Large intestine (tissue), 3 donors: ENCODE results near the gene PTPRN2. TPM values are rescaled to one million over a fixed set of nuclear protein-coding genes. Genes with fewer than 3 reads are reported as not detected.

Source experiments
- DNase-seq, 2 donors: peaks; one replicate each; pipeline versions ENCODE4 v3.0.0 to v3.0.0-alpha.2; 2013
- H3K27ac ChIP-seq: one replicate; pipeline ENCODE4 v1.5.1; 2013; ENCODE audit warnings: low read length
- H3K27me3 ChIP-seq: 2 replicates; pipeline ENCODE4 v1.6.1; 2013; ENCODE audit warnings: low read length; ENCODE audit not compliant: control insufficient read depth, insufficient read depth
- H3K36me3 ChIP-seq: 2 replicates; pipeline ENCODE4 v1.6.1; 2013; ENCODE audit warnings: low read length; ENCODE audit not compliant: control insufficient read depth, insufficient read depth
- H3K4me1 ChIP-seq: one replicate; pipeline ENCODE4 v1.6.1; 2013; ENCODE audit warnings: low read length; ENCODE audit not compliant: control insufficient read depth, insufficient read depth
- H3K4me3 ChIP-seq: one replicate; pipeline ENCODE4 v1.5.1; 2013; ENCODE audit warnings: low read length
- H3K9me3 ChIP-seq: one replicate; pipeline ENCODE4 v1.6.1; 2013; ENCODE audit warnings: mild to moderate bottlenecking, low read depth, low read length, moderate library complexity; ENCODE audit not compliant: control insufficient read depth
- WGBS: methylation state at CpG from one replicate; pipeline ENCODE4 v1.1.5; 2013; ENCODE audit warnings: low lambda C conversion rate; ENCODE audit not compliant: insufficient coverage; 5-methylcytosine and 5-hydroxymethylcytosine counted together
- polyA plus RNA-seq: library from polyadenylated mRNA; unstranded; fragments of 120-200 nt; gene quantifications from one replicate; pipeline ENCODE4 v1.2.1, GENCODE V29; 2013

Gene PTPRN2
- polyA plus RNA-seq, 1 donor = 13.4 TPM

GRCh38 chr7:157743781-157744525 is 843.7 kb downstream of the PTPRN2 start:
- Histone ChIP-seq H3K4me1 (no peaks in the 10 kb centered on the region), H3K27me3 (no peaks in the 10 kb centered on the region), H3K9me3 (no peaks in the 10 kb centered on the region), H3K4me3 (no peak overlapping the region), H3K27ac (no peak overlapping the region), H3K36me3 (no peaks in the 10 kb centered on the region)
- DNase-seq = no peak
- WGBS = 80% methylated on average over 1 of the region's 29 CpGs

DNA sequence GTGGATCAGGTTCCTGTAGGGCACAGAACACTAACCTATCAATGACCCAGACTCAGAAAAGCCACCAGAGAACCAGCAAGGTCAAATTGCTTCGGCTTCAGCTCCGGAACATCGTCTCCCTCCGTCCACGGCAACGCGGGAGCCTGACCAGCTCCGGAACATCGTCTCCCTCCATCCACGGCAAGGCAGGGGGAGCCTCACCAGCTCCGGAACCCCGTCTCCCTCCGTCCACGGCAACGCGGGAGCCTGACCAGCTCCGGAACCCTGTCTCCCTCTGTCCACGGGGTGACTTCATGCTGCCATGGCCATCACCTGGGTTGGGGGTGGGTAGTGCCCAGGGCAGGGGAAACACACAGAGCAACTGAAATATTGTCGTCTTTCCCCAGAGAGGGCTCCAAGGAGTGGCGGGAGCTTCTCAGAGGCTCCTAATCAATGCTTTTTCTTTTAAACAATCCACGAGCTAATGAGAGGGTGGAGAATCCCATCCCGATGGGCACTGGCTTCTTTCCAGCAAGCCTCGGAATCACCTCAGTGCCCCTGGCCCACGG is 847.3 kb downstream of the PTPRN2 start:
- no CpG with 5 or more reads among the region's 24 CpGs for WGBS
- H3K36me3 ChIP-seq = no peaks in the 10 kb centered on the region
- H3K27ac ChIP-seq = no peak overlapping the region
- no peaks in the 10 kb centered on the region for H3K9me3 ChIP-seq
- H3K27me3 ChIP-seq = no peaks in the 10 kb centered on the region
- H3K4me3 ChIP-seq = no peak overlapping the region
- H3K4me1 ChIP-seq = no peaks in the 10 kb centered on the region
- no peak for DNase-seq

GRCh38 chr7:157739650-157740049 is 848.0 kb downstream of the PTPRN2 start:
- Histone ChIP-seq H3K27me3 (no peaks in the 10 kb centered on the region), H3K36me3 (no peaks in the 10 kb centered on the region), H3K4me1 (no peaks in the 10 kb centered on the region), H3K9me3 (no peaks in the 10 kb centered on the region), H3K27ac (no peak overlapping the region), H3K4me3 (no peak overlapping the region)
- no peak for DNase-seq
- WGBS = no CpG with 5 or more reads among the region's 6 CpGs

DNA sequence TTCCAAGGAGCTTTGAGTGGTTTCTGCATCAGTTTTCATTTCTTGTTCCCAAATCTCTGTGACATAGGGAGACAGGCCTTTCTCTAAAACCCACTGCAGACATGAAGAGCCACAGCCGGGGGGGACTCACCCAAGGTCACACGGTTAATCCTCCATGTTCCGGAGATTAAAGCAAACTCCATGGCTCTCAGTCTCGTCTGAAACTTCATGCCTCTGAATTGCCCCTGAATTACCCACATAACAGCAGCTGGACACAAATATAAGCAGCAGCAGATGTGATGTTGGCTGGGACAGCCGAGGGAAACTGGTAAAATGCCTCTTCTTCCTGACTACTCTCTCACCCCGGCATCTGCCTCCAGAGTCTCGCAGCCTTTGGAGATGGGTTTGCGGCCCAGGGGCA is 848.6 kb downstream of the PTPRN2 start:
- H3K27me3 ChIP-seq = no peaks in the 10 kb centered on the region
- H3K9me3 ChIP-seq = no peaks in the 10 kb centered on the region
- DNase-seq = no peak
- no peaks in the 10 kb centered on the region for H3K36me3 ChIP-seq
- no peak overlapping the region for H3K4me3 ChIP-seq
- no CpG with 5 or more reads among the region's 8 CpGs for WGBS
- H3K27ac ChIP-seq = no peak overlapping the region
- no peaks in the 10 kb centered on the region for H3K4me1 ChIP-seq

DNA sequence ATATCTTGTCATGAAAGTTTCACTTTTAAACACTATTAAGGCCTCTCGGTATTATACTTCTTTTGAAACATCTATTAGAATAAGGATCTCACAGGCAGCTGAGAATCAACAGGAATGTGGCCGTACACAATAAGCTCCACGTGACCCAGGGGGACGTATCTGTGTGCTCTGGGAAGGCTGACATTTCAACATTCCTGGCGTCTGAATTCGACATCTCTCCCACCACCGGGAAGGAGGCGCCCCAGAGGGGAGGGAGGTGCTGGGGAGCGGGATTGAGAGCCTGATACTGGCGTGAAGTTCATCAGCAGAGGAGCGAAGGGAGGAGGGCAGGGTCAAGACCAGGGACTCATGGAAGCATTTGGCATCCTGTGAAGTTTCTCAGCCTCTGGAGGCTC is 849.6 kb downstream of the PTPRN2 start:
- H3K27me3 ChIP-seq = no peaks in the 10 kb centered on the region
- no peaks in the 10 kb centered on the region for H3K9me3 ChIP-seq
- H3K4me1 ChIP-seq = no peaks in the 10 kb centered on the region
- no peaks in the 10 kb centered on the region for H3K36me3 ChIP-seq
- DNase-seq = peak; percentile 5 to 7
- WGBS = no CpG with 5 or more reads among the region's 11 CpGs
- H3K4me3 ChIP-seq = no peak overlapping the region
- H3K27ac ChIP-seq = no peak overlapping the region

DNA sequence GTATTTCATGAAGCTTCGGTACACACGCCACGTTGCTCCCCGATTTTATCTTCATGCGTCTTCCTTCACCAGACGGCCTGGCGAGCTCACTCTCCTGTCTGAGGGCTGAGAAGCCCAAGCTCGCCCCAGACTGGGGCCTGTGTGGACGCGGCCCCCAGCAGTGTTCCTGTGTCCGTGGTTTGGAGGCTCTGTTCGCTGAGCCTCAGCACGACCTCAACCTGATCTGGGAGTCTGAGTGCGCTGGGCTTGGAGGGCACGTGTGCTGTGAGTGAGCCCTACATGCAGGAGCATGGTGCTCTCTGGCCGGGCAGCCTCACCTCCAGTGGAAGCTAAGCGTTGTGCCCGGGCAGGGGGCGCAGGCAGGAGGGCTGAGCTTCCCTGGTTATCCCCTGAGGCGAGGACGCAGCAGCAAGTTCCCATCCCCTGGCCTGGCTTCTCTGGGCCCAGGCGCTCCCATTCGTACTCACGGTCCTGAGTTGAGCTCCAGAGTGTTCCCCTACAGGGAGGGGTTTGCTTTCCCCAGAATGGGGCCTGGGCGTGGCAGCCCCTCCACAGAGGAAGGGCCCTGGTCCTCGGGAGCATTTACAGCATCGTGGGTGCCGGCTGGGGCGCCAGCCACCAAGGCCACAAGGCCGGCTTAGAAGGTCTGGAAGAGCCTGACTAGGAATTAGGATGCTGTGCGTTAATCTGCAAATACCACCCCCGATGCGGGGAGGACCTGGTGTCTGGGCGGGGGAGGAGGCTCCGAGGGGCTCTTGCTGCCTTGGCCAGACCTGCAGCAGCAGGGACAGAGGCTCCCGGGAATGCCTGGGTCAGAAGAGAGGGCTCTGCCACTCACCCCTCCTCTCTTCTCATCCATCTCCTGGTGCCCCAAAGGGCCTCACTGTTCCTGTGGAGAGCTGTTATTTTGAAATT is 850.2 kb downstream of the PTPRN2 start:
- Histone ChIP-seq H3K4me1 (no peaks in the 10 kb centered on the region), H3K9me3 (no peaks in the 10 kb centered on the region), H3K27ac (no peak overlapping the region), H3K4me3 (no peak overlapping the region), H3K36me3 (no peaks in the 10 kb centered on the region), H3K27me3 (no peaks in the 10 kb centered on the region)
- DNase-seq = no peak
- 92% methylated on average over 4 of the region's 36 CpGs for WGBS

- no peak for DNase-seq
- Histone ChIP-seq H3K4me3 (no peak overlapping the region), H3K4me1 (no peaks in the 10 kb centered on the region), H3K36me3 (no peaks in the 10 kb centered on the region), H3K9me3 (no peaks in the 10 kb centered on the region), H3K27ac (no peak overlapping the region), H3K27me3 (no peaks in the 10 kb centered on the region)
- WGBS = no CpG with 5 or more reads among the region's 14 CpGs
Measured at GRCh38 chr7:157736341-157736740, 851.3 kb downstream of the PTPRN2 start.

DNA sequence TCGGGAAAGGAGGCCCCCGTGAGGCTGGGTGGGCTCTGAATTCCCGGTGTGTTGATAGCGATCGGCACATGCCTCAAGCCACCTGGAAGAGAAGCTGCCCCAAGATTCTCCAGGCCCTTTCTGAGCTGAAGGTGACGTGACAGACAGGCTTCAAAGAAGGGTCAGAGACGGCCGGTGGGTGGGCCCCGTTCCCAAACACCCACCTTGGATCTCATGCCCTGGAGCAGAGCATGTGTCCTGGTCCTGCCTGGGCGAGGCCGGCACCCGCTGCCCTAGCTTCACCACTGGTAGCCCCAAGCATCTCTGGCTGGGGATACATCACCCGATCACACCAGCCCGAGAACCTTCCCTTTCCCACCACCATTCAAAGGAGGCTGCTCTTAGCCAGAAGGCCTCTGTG is 851.8 kb downstream of the PTPRN2 start:
- Histone ChIP-seq H3K36me3 (no peaks in the 10 kb centered on the region), H3K27me3 (no peaks in the 10 kb centered on the region), H3K9me3 (no peaks in the 10 kb centered on the region), H3K4me3 (no peak overlapping the region), H3K4me1 (no peaks in the 10 kb centered on the region), H3K27ac (no peak overlapping the region)
- no CpG with 5 or more reads among the region's 14 CpGs for WGBS
- no peak for DNase-seq

DNA sequence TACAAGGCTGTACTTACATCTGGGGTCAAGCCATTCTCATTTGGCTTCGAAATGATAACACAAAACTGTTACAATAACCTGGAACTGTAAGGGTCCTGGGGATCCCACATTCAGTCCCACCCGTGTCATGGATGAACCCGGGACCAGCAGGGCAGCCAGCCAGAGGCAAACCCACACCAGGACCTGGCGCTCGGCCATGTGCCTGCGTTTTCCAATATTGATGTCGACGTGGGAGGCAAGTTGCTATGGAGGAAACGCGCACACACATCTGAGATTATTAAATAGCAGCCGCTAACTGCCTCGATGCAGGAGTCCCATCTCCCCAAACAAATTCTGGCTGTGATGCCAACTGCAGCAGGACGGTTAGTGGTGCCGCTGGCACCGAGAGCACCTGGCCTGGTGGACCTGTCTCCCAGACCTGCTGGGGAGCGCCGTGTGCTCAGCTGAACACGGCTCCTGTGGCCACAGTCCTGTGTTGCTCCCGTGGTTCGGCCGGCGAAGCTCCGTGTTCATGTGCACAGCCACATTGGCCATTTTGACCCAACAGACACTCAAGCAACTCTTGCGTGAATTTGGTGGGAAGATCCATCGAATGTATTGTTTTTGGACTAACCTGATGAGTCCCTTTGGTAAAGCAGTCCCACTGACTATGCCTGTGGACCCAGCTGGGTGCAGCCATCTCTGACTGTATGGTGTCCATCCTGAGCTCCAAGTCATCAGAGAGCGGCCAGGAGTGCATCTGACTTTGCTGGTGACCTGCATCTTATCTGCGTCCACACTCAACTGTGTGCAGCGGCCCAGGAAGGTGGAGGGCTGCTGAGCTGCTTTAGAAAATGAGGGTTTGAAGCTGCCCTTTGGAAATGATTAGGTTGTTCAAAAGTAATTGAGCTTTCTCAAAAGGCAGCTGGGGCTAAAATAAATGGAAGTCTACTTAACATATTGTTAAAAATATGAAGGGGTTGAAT is 852.7 kb downstream of the PTPRN2 start:
- H3K27me3 ChIP-seq = no peaks in the 10 kb centered on the region
- no peaks in the 10 kb centered on the region for H3K4me1 ChIP-seq
- H3K4me3 ChIP-seq = no peak overlapping the region
- DNase-seq = no peak
- no peaks in the 10 kb centered on the region for H3K9me3 ChIP-seq
- no peaks in the 10 kb centered on the region for H3K36me3 ChIP-seq
- no CpG with 5 or more reads among the region's 28 CpGs for WGBS
- no peak overlapping the region for H3K27ac ChIP-seq
